ENCODE results near the gene JPT2.

Gene JPT2

DNA sequence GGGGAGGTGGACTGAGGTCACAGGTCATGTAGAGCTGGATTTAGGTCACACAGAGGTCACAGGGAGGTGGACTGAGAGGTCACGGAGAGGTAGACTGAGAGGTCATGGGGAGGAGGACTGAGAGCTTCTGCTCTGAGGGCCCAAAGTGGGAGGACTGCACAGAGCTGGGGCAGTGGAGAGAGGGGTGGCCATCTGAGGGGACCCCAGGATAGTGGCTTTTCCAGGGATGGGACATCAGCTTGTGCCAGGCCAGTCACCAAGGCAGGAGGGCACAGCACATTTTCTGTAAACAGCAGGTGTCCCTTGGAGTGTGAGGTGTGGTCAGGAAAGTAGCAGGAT, 26.1 kb upstream of the JPT2 start:
- DNase-seq (ENCODE audit: low spot score): no peak
- TF ChIP-seq, protein P1, sequence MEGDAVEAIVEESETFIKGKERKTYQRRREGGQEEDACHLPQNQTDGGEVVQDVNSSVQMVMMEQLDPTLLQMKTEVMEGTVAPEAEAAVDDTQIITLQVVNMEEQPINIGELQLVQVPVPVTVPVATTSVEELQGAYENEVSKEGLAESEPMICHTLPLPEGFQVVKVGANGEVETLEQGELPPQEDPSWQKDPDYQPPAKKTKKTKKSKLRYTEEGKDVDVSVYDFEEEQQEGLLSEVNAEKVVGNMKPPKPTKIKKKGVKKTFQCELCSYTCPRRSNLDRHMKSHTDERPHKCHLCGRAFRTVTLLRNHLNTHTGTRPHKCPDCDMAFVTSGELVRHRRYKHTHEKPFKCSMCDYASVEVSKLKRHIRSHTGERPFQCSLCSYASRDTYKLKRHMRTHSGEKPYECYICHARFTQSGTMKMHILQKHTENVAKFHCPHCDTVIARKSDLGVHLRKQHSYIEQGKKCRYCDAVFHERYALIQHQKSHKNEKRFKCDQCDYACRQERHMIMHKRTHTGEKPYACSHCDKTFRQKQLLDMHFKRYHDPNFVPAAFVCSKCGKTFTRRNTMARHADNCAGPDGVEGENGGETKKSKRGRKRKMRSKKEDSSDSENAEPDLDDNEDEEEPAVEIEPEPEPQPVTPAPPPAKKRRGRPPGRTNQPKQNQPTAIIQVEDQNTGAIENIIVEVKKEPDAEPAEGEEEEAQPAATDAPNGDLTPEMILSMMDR (IDR thresholded peaks at IDR 0.05; ENCODE audit: extremely low read depth, missing control alignments): no peak

DNA sequence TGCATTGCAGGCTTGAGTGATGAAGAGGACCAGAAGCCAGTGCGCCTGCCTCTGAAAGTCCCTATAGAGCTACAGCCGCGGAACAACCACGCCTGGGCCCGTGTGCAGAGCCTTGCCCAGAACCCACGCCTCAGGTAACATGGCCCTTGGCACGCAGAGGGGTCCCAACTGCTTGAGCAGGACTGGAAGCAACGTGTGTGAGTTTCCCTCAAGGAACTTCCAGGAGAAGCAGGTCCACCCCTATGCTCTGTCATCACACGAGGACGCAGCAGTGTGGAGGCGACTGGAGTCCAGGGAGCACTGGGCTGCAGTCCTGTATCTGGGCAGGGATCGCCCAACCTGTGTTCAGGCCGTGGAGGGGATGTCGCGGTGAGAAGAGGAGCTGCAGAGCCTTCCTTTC, 25.1 kb upstream of the JPT2 start:
- TF ChIP-seq, protein P1 (IDR thresholded peaks at IDR 0.05; ENCODE audit: extremely low read depth, missing control alignments): no peak
- DNase-seq (ENCODE audit: low spot score): no peak

DNA sequence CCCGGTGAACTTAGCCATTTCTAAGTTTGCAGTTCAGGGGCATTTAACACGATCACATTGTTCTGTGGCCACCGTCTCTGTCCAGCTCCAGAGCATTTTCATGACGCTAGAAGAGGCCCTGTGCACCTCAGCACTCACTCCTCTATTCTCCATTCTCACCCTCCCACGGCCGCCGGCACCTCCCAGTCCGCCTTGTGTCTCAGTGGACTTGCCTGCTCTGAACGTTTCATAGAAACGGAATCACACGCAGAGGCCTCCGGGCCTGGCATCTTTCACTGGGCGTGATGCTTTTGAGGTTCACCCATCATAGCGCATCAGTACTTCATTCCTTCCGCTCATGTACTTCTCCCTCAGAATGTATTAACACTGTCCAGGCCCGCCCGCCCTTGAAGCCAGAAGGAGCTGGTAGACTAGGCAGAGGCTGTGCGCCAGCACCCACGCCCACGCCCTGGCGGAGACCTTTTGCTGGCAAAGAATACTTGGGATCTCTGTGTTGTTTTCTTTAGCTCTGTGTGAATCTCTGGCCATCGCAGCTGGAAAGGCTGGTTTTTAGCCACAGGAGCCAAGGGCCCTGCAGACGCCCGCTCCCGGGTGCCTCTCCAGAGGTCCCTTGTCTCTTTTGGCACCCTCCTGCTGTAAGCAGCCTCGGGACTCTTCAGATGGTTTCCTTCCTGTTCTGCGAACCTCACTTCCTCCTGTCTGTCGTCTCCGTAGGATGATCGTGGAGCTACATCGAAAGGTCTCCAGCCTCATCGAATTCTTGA, 23.4 kb upstream of the JPT2 start:
- DNase-seq (ENCODE audit: low spot score): no peak
- TF ChIP-seq, protein P1 (IDR thresholded peaks at IDR 0.05; ENCODE audit: extremely low read depth, missing control alignments): no peak

DNA sequence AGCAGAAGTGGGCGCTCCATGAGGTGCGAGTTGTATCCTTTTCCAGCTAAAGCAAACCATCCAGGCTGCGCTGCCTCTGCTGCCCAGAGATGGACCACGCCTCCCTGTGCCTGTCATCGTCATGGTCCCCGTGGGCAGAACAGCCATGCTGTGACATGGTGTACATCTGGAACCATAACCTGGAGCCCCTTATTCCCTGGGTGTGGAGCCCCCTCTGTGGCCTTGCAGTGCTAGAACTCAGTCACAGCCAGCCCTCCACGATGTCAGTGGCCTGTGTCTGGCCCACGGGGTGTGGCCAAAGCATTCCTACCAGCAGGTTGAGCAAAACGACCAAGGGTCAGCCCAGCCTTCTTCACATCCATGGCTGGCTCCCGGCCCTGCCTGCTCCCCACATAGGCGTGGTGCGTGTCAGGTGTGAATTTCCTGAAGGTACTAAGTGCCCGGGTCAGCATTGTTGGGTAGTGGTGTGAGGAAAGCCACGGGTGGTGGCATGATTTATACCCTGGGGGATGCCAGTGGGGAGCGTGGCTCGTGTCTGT, 22.7 kb upstream of the JPT2 start:
- DNase-seq (ENCODE audit: low spot score): no peak
- TF ChIP-seq, protein P1 (IDR thresholded peaks at IDR 0.05; ENCODE audit: extremely low read depth, missing control alignments): no peak

DNA sequence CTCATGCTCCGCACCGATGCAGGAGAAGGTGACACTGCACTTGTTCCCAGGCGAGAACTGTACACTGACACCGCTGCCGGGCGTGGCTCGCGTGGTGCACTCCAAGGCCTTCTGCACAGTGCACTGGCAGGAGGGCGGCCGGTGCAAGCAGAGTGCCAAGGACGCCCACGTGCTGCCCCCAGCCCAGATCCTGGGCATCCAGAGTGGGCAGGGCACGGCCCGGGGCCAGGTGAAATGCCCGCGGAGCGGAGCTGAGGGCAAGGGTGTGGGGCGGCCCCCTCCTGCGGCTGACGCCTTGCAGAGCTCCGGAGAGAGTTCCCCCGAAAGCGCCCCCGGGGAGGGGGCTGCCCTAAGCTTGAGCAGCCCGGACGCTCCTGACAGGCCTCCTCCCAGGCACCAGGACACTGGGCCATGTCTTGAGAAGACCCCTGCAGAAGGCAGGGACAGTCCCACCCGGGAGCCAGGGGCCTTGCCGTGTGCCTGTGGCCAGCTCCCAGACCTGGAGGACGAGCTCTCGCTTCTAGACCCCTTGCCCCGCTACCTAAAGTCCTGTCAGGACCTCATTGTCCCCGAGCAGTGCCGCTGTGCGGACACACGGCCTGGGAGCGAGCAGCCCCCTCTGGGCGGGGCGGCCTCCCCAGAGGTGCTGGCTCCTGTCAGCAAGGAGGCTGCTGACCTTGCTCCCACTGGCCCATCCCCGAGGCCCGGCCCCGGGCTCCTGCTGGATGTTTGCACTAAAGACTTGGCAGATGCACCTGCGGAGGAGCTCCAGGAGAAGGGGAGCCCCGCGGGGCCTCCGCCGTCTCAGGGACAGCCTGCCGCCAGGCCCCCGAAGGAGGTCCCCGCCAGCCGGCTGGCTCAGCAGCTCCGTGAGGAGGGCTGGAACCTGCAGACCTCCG, 21.9 kb upstream of the JPT2 start:
- no peak for DNase-seq (ENCODE audit: low spot score)
- TF ChIP-seq, protein P1 (IDR thresholded peaks at IDR 0.05; ENCODE audit: extremely low read depth, missing control alignments): no peak

DNA sequence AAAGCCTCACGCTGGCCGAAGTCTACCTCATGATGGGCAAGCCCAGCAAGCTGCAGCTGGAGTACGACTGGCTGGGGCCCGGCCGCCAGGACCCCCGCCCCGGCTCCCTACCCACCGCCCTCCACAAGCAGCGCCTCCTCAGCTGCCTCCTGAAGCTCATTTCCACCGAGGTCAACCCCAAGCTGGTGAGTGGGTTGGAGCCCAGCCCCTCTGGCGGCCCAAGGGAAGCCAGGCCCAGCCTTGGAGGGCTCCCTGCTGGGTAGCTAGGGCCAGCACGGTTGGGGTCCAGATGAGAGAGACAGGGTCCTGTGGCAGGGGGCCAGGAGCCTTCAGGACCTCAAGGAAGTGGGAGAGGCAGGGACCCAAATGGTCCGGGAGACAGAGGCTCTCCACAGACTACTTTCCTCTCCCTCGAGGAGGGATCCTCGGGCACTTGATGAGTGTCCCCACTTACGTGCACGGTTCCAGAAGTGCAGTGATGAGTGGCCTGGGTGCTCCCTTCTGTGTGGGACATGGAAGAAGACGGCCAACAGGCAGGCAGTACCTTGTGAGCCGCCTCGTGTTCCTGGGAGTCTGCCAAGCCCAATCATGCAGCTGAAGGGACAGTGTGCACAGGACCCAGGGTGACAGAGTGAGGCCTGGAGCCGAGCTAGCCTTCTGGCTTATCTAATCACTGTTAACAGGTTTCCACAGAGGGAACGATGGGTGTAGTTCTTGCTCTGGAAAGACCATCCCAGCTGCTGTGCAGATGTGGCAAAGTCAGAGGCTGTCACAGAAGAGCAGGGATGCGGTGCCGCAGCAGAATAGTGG, 21.1 kb upstream of the JPT2 start:
- DNase-seq (ENCODE audit: low spot score): no peak

More for the DNA sequence above, 21.1 kb upstream of the JPT2 start:
- TF ChIP-seq, protein P1 (IDR thresholded peaks at IDR 0.05; ENCODE audit: extremely low read depth, missing control alignments): no peak

Data from GM20000 (cell line).